Hepatocyte (in vitro differentiated cells): ENCODE data around the gene JMJD7. TPM values are rescaled to one million over a fixed set of nuclear protein-coding genes. Genes with fewer than 3 reads are reported as not detected.

ENCODE experiments used
- DNase-seq: peaks from one replicate; pipeline ENCODE4 v3.0.0-alpha.2; 2016; ENCODE audit warnings: low spot score
- H2AFZ ChIP-seq: fragments of 200-600 bp; sonication (generic); 2 replicates; pipeline ENCODE4 v1.6.0; 2016; ENCODE audit warnings: antibody characterized with exemption, mild to moderate bottlenecking
- H3K27ac ChIP-seq: fragments of 200-600 bp; sonication (generic); 2 replicates; pipeline ENCODE4 v1.5.1; 2016; ENCODE audit warnings: mild to moderate bottlenecking
- H3K27me3 ChIP-seq: fragments of 200-600 bp; sonication (generic); 2 replicates; pipeline ENCODE4 v1.6.1; 2016
- H3K36me3 ChIP-seq: fragments of 200-600 bp; sonication (generic); replicated peaks from 2 replicates; pipeline ENCODE4 v1.5.1; 2016; ENCODE audit warnings: low read depth; ENCODE audit not compliant: insufficient read depth
- H3K4me1 ChIP-seq: fragments of 200-600 bp; sonication (generic); 2 replicates; pipeline ENCODE4 v1.5.1; 2016; ENCODE audit warnings: mild to moderate bottlenecking, moderate library complexity; ENCODE audit not compliant: insufficient read depth
- H3K4me2 ChIP-seq: fragments of 200-600 bp; sonication (generic); 2 replicates; pipeline ENCODE4 v1.6.0; 2016
- H3K4me3 ChIP-seq: fragments of 200-600 bp; sonication (generic); 2 replicates; pipeline ENCODE4 v1.5.1; 2016; ENCODE audit warnings: mild to moderate bottlenecking
- H3K79me2 ChIP-seq: fragments of 200-600 bp; sonication (generic); 2 replicates; pipeline ENCODE4 v1.6.0; 2017; ENCODE audit warnings: mild to moderate bottlenecking
- H3K9me2 ChIP-seq: fragments of 200-600 bp; sonication (generic); replicated peaks from 2 replicates; pipeline ENCODE4 v1.6.0; 2017; ENCODE audit warnings: mild to moderate bottlenecking; ENCODE audit not compliant: insufficient read depth
- H3K9me3 ChIP-seq: fragments of 200-600 bp; sonication (generic); 2 replicates; pipeline ENCODE4 v1.5.1; 2016; ENCODE audit warnings: low read depth, mild to moderate bottlenecking
- H4K20me1 ChIP-seq: fragments of 200-600 bp; sonication (generic); 2 replicates; pipeline ENCODE4 v1.6.0; 2016; ENCODE audit warnings: mild to moderate bottlenecking; ENCODE audit not compliant: insufficient read depth, poor library complexity, severe bottlenecking
- CTCF ChIP-seq: fragments of 200-600 bp; sonication (generic); IDR thresholded peaks from 2 replicates; pipeline ENCODE4 v1.5.1; 2016; ENCODE audit warnings: antibody characterized with exemption, mild to moderate bottlenecking; ENCODE audit not compliant: poor library complexity
- EZH2 ChIP-seq: fragments of 200-600 bp; sonication (generic); IDR thresholded peaks from 2 replicates; pipeline ENCODE4 v1.6.1; 2016; ENCODE audit warnings: antibody characterized with exemption, mild to moderate bottlenecking, borderline replicate concordance
- EZH2phosphoT487 ChIP-seq: fragments of 200-600 bp; sonication (generic); IDR thresholded peaks from one replicate; pipeline ENCODE4 v1.6.1; 2018; ENCODE audit warnings: antibody characterized with exemption, mild to moderate bottlenecking, low read depth, moderate library complexity; ENCODE audit not compliant: unreplicated experiment, severe bottlenecking
- WGBS: methylation state at CpG from one replicate; pipeline ENCODE4 v1.1.6; 2016; ENCODE audit warnings: low lambda C conversion rate; ENCODE audit errors: missing lambda C conversion rate; 5-methylcytosine and 5-hydroxymethylcytosine counted together
- polyA plus RNA-seq: library from polyadenylated mRNA; unstranded; fragments of >200 nt; fragmentation: Nextera tagmentation; extraction: Ambion mirVana; gene quantifications from 2 replicates; pipeline ENCODE4 v1.2.1, GENCODE V29; 2016
- total RNA-seq: library from RNA; depleted of rRNA; stranded (reverse); fragments of >200 nt; gene quantifications from 2 replicates; pipeline ENCODE4 v1.2.3, GENCODE V29; 2014

JMJD7 gene
- total and polyA plus RNA-seq, 2 experiments from 2014 or later = 9.9 to 14.1 TPM

- Histone ChIP-seq H3K4me1 (peaks cover 12% of the 10 kb centered on the region), H3K4me3 (no peak overlapping the region), H3K27ac (no peak overlapping the region), H4K20me1 (no peaks in the 10 kb centered on the region), H3K27me3 (no peaks in the 10 kb centered on the region), H2AFZ (no peak overlapping the region), H3K9me2 (no peaks in the 10 kb centered on the region), H3K9me3 (no peaks in the 10 kb centered on the region), H3K4me2 (no peak overlapping the region), H3K36me3 (no peaks in the 10 kb centered on the region), H3K79me2 (no peaks in the 10 kb centered on the region)
- WGBS = 94% methylated on average over 42 of the region's 42 CpGs
- TF ChIP-seq EZH2 (no peak), EZH2phosphoT487 (no peak), CTCF (no peak)
- DNase-seq = no peak
Measured at GRCh38 chr15:41869770-41870688, 42.1 kb downstream of the JMJD7 start.

- Histone ChIP-seq H3K4me2 (no peak overlapping the region), H2AFZ (no peak overlapping the region), H3K27me3 (no peaks in the 10 kb centered on the region), H3K27ac (no peak overlapping the region), H3K9me3 (no peaks in the 10 kb centered on the region), H4K20me1 (no peaks in the 10 kb centered on the region), H3K9me2 (no peaks in the 10 kb centered on the region), H3K36me3 (no peaks in the 10 kb centered on the region), H3K79me2 (no peaks in the 10 kb centered on the region), H3K4me3 (no peak overlapping the region), H3K4me1 (peaks cover 11% of the 10 kb centered on the region)
- TF ChIP-seq EZH2 = no peak
- no peak for TF ChIP-seq EZH2phosphoT487
- TF ChIP-seq CTCF = no peak
- WGBS = 80% methylated on average over 9 of the region's 9 CpGs
- no peak for DNase-seq
Measured at GRCh38 chr15:41870689-41871081, 42.8 kb downstream of the JMJD7 start.

- H3K4me2 ChIP-seq = no peak overlapping the region
- H3K36me3 ChIP-seq = no peaks in the 10 kb centered on the region
- TF ChIP-seq CTCF (no peak), EZH2 (no peak), EZH2phosphoT487 (no peak)
Measured at GRCh38 chr15:41871175-41871905, 43.4 kb downstream of the JMJD7 start.

More at GRCh38 chr15:41871175-41871905, 43.4 kb downstream of the JMJD7 start:
- 95% methylated on average over 19 of the region's 19 CpGs for WGBS
- no peak overlapping the region for H3K4me3 ChIP-seq
- no peak overlapping the region for H2AFZ ChIP-seq
- H4K20me1 ChIP-seq = no peaks in the 10 kb centered on the region
- H3K27ac ChIP-seq = no peak overlapping the region
- no peaks in the 10 kb centered on the region for H3K27me3 ChIP-seq
- H3K9me2 ChIP-seq = no peaks in the 10 kb centered on the region
- peaks cover 5% of the 10 kb centered on the region for H3K4me1 ChIP-seq
- no peak for DNase-seq
- H3K79me2 ChIP-seq = no peaks in the 10 kb centered on the region
- H3K9me3 ChIP-seq = no peaks in the 10 kb centered on the region
